ENCODE measurements around the gene TDP2.

DNA sequence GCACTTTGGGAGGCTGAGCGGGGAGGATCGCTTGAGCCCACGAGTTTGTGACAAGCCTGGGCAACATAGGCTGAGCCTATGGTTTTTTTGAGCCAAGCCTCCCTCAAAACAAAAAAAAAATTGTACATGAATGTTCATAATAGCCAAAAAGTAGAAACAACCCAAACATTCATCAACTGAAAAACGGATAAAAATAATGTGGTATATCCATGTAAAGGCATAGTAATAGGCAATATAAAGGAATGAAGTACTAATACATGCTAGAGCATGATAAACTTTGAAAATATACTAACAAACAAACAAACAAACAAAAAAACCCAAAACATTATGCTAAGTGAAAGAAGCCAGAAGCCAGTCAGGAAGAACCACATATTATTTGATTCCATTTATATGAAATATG is 56.0 kb downstream of the TDP2 start:
- TF ChIP-seq TAF1 (IDR thresholded peaks at IDR 0.05; ENCODE audit: borderline replicate concordance, insufficient read depth, low read length) (no peak), POLR2AphosphoS5 (IDR thresholded peaks at IDR 0.05; ENCODE audit: low read depth, low read length) (no peak), SIN3A (IDR thresholded peaks at IDR 0.05; ENCODE audit: borderline replicate concordance, insufficient read depth, low read length) (no peak), FOXP2 (optimal IDR thresholded peaks at IDR 0.05; ENCODE audit: borderline replicate concordance, extremely low read depth, extremely low read length, insufficient read depth) (no peak)
- TF ChIP-seq, protein P1, sequence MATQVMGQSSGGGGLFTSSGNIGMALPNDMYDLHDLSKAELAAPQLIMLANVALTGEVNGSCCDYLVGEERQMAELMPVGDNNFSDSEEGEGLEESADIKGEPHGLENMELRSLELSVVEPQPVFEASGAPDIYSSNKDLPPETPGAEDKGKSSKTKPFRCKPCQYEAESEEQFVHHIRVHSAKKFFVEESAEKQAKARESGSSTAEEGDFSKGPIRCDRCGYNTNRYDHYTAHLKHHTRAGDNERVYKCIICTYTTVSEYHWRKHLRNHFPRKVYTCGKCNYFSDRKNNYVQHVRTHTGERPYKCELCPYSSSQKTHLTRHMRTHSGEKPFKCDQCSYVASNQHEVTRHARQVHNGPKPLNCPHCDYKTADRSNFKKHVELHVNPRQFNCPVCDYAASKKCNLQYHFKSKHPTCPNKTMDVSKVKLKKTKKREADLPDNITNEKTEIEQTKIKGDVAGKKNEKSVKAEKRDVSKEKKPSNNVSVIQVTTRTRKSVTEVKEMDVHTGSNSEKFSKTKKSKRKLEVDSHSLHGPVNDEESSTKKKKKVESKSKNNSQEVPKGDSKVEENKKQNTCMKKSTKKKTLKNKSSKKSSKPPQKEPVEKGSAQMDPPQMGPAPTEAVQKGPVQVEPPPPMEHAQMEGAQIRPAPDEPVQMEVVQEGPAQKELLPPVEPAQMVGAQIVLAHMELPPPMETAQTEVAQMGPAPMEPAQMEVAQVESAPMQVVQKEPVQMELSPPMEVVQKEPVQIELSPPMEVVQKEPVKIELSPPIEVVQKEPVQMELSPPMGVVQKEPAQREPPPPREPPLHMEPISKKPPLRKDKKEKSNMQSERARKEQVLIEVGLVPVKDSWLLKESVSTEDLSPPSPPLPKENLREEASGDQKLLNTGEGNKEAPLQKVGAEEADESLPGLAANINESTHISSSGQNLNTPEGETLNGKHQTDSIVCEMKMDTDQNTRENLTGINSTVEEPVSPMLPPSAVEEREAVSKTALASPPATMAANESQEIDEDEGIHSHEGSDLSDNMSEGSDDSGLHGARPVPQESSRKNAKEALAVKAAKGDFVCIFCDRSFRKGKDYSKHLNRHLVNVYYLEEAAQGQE (IDR thresholded peaks at IDR 0.05; ENCODE audit: insufficient read depth in 1 of 2, low read depth in 2 of 2, low read length in 2 of 2), result no peak

All from PFSK-1 (cell line).